ENCODE results near the gene FTH1.

FTH1 gene

DNA sequence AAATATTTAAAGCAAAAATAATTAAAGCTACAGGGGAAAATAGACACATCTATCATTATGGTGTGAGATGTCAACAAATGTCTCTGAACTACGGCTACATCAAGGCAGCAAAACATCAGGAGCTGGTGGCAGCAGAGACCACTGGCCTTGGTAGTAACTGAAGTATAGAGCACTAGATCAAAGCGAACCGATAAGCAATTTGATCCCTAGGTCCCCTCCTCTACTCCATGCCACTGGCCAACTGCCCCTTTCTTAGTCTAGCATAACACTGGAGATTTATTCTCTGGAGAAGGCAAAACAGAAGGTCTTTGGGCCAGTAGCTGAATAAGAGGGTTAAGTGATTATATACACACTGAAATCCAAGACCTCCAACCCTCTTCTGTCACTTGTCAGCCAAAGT lies 36.5 kb downstream of the FTH1 start:
- TF ChIP-seq EZH2phosphoT487 (IDR thresholded peaks at IDR 0.05; ENCODE audit: borderline replicate concordance, low read length), result no peak
- TF ChIP-seq, protein P1, sequence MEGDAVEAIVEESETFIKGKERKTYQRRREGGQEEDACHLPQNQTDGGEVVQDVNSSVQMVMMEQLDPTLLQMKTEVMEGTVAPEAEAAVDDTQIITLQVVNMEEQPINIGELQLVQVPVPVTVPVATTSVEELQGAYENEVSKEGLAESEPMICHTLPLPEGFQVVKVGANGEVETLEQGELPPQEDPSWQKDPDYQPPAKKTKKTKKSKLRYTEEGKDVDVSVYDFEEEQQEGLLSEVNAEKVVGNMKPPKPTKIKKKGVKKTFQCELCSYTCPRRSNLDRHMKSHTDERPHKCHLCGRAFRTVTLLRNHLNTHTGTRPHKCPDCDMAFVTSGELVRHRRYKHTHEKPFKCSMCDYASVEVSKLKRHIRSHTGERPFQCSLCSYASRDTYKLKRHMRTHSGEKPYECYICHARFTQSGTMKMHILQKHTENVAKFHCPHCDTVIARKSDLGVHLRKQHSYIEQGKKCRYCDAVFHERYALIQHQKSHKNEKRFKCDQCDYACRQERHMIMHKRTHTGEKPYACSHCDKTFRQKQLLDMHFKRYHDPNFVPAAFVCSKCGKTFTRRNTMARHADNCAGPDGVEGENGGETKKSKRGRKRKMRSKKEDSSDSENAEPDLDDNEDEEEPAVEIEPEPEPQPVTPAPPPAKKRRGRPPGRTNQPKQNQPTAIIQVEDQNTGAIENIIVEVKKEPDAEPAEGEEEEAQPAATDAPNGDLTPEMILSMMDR (IDR thresholded peaks at IDR 0.05; ENCODE audit: low read depth, low read length, poor library complexity, severe bottlenecking), result no peak
- Histone ChIP-seq H3K4me2 (ENCODE audit: low read length) (no peak overlapping the region), H3K27ac (ENCODE audit: low read depth, low read length) (no peak overlapping the region), H3K36me3 (ENCODE audit: control insufficient read depth, low read length) (no peaks in the 10 kb centered on the region), H3K4me3 (ENCODE audit: low read length) (no peak overlapping the region), H3F3A (ENCODE audit: control insufficient read depth, insufficient read depth) (no peaks in the 10 kb centered on the region), H3K9me3 (ENCODE audit: control insufficient read depth, insufficient read depth, low read length) (no peaks in the 10 kb centered on the region), H3K4me1 (ENCODE audit: control insufficient read depth, low read length) (no peaks in the 10 kb centered on the region), H3K27me3 (ENCODE audit: control insufficient read depth, low read length) (peaks cover 18% of the 10 kb centered on the region), H3K79me2 (ENCODE audit: control insufficient read depth, low read length) (no peaks in the 10 kb centered on the region), H4K20me1 (ENCODE audit: control insufficient read depth, insufficient read depth, low read depth, low read length) (no peaks in the 10 kb centered on the region), H3K9me2 (replicated peaks; ENCODE audit: control insufficient read depth, low read length) (no peaks in the 10 kb centered on the region)

GRCh38 chr11:61928606-61929005 lies 38.8 kb downstream of the FTH1 start:
- no peaks in the 10 kb centered on the region for H4K20me1 ChIP-seq (ENCODE audit: control insufficient read depth, insufficient read depth, low read depth, low read length)
- TF ChIP-seq, protein P1 (IDR thresholded peaks at IDR 0.05; ENCODE audit: low read depth, low read length, poor library complexity, severe bottlenecking), result no peak
- TF ChIP-seq EZH2phosphoT487 (IDR thresholded peaks at IDR 0.05; ENCODE audit: borderline replicate concordance, low read length), result no peak

GRCh38 chr11:61927501-61927900 lies 39.9 kb downstream of the FTH1 start:
- Histone ChIP-seq H3K4me2 (ENCODE audit: low read length) (no peak overlapping the region), H3K4me3 (ENCODE audit: low read length) (no peak overlapping the region), H3F3A (ENCODE audit: control insufficient read depth, insufficient read depth) (no peaks in the 10 kb centered on the region), H3K27ac (ENCODE audit: low read depth, low read length) (no peak overlapping the region), H3K4me1 (ENCODE audit: control insufficient read depth, low read length) (no peaks in the 10 kb centered on the region), H3K36me3 (ENCODE audit: control insufficient read depth, low read length) (no peaks in the 10 kb centered on the region), H3K9me3 (ENCODE audit: control insufficient read depth, insufficient read depth, low read length) (no peaks in the 10 kb centered on the region), H3K27me3 (ENCODE audit: control insufficient read depth, low read length) (peaks cover 33% of the 10 kb centered on the region), H3K79me2 (ENCODE audit: control insufficient read depth, low read length) (no peaks in the 10 kb centered on the region), H3K9me2 (replicated peaks; ENCODE audit: control insufficient read depth, low read length) (no peaks in the 10 kb centered on the region), H4K20me1 (ENCODE audit: control insufficient read depth, insufficient read depth, low read depth, low read length) (no peaks in the 10 kb centered on the region)
- TF ChIP-seq, protein P1 (IDR thresholded peaks at IDR 0.05; ENCODE audit: low read depth, low read length, poor library complexity, severe bottlenecking), result no peak
- TF ChIP-seq EZH2phosphoT487 (IDR thresholded peaks at IDR 0.05; ENCODE audit: borderline replicate concordance, low read length), result no peak

More at GRCh38 chr11:61928606-61929005, 38.8 kb downstream of the FTH1 start:
- Histone ChIP-seq H3K9me2 (replicated peaks; ENCODE audit: control insufficient read depth, low read length) (no peaks in the 10 kb centered on the region), H3K4me3 (ENCODE audit: low read length) (no peak overlapping the region), H3K27me3 (ENCODE audit: control insufficient read depth, low read length) (peaks cover 26% of the 10 kb centered on the region), H3F3A (ENCODE audit: control insufficient read depth, insufficient read depth) (no peaks in the 10 kb centered on the region), H3K36me3 (ENCODE audit: control insufficient read depth, low read length) (no peaks in the 10 kb centered on the region), H3K9me3 (ENCODE audit: control insufficient read depth, insufficient read depth, low read length) (no peaks in the 10 kb centered on the region), H3K27ac (ENCODE audit: low read depth, low read length) (no peak overlapping the region), H3K79me2 (ENCODE audit: control insufficient read depth, low read length) (no peaks in the 10 kb centered on the region), H3K4me1 (ENCODE audit: control insufficient read depth, low read length) (no peaks in the 10 kb centered on the region), H3K4me2 (ENCODE audit: low read length) (no peak overlapping the region)

All from DOHH2 (cell line).